Measurements from ENCODE around the gene SMCO3. TPM values are rescaled to one million over a fixed set of nuclear protein-coding genes. Genes with fewer than 3 reads are reported as not detected.

The SMCO3 gene
- polyA plus RNA-seq, 1 of the 3 experiments (the other 2 are of a cell fraction): 0.03 TPM

GRCh38 chr12:14779834-14780233 lies 34.1 kb downstream of the SMCO3 start:
- ChIA-PET POLR2A (no interaction called here), CTCF (interaction anchor here (1.1 kb wide), 1 partner anchor 10 kb away, joined by 3 read pairs; no protein-coding TSS in a partner anchor)
- Histone ChIP-seq H3K9ac (no peak overlapping the region), H3K79me2 (ENCODE audit: insufficient read depth) (peaks cover 18% of the 10 kb centered on the region), H3K27me3 (ENCODE audit: insufficient read depth) (no peaks in the 10 kb centered on the region), H3K9me2 (no peaks in the 10 kb centered on the region), H3K27ac (ENCODE audit: low read depth in 2 of 2, low read length in 1 of 2) (no peak overlapping the region), H3K4me3 (ENCODE audit: low read depth in 2 of 2, low read length in 1 of 2) (no peak overlapping the region), H3F3A (replicated peaks; ENCODE audit: insufficient read depth) (peaks cover 17% of the 10 kb centered on the region), H4K20me1 (ENCODE audit: insufficient read depth) (no peaks in the 10 kb centered on the region), H2AFZ (ENCODE audit: low read depth) (no peak overlapping the region), H3K4me2 (no peak overlapping the region), H3K4me1 (ENCODE audit: control insufficient read depth in 1 of 2, insufficient read depth in 2 of 2, low read depth in 1 of 2, low read length in 1 of 2) (no peaks in the 10 kb centered on the region; a peak in 2 of 4 replicates), H3K9me3 (no peaks in the 10 kb centered on the region), H3K36me3 (replicated peaks in 1 of 2; ENCODE audit: control insufficient read depth in 1 of 2, insufficient read depth in 2 of 2, low read length in 1 of 2) (peaks cover 7 to 8% of the 10 kb centered on the region in 2 experiments)
- TF ChIP-seq NFIC (IDR thresholded peaks at IDR 0.05; ENCODE audit: borderline replicate concordance) (no peak), POLR2AphosphoS5 (IDR thresholded peaks at IDR 0.05; ENCODE audit: low read depth, low read length) (no peak), RCOR1 (IDR thresholded peaks at IDR 0.05; ENCODE audit: low read length) (no peak), SIN3A (IDR thresholded peaks at IDR 0.05; ENCODE audit: borderline replicate concordance, low read depth, low read length) (no peak), USF1 (IDR thresholded peaks at IDR 0.05; ENCODE audit: borderline replicate concordance, low read depth) (no peak), RXRA (IDR thresholded peaks at IDR 0.05; ENCODE audit: borderline replicate concordance, low read depth) (no peak), CHD2 (IDR thresholded peaks at IDR 0.05; ENCODE audit: low read length, partially characterized antibody) (no peak), RFX5 (IDR thresholded peaks at IDR 0.05; ENCODE audit: low read length) (no peak), FOXM1 (IDR thresholded peaks at IDR 0.05; ENCODE audit: low read depth) (no peak), RAD21 (IDR thresholded peaks at IDR 0.05; ENCODE audit: low read length) (no peak), CTCF (IDR thresholded peaks at IDR 0.05) (no peak), SMC3 (IDR thresholded peaks at IDR 0.05; ENCODE audit: low read depth, low read length) (no peak), GATA2 (CRISPR knock-in tag; IDR thresholded peaks at IDR 0.05) (no peak), JUND (IDR thresholded peaks at IDR 0.05) (no peak)
- WGBS (ENCODE audit: low lambda C conversion rate): 100% methylated on average over 2 of the region's 2 CpGs
- DNase-seq: no peak

GRCh38 chr12:14777271-14777670 lies 36.7 kb downstream of the SMCO3 start:
- Histone ChIP-seq H3K36me3 (replicated peaks in 1 of 2; ENCODE audit: control insufficient read depth in 1 of 2, insufficient read depth in 2 of 2, low read length in 1 of 2) (no peaks in the 10 kb centered on the region), H3K9ac (no peak overlapping the region), H3K27ac (ENCODE audit: low read depth in 2 of 2, low read length in 1 of 2) (no peak overlapping the region), H4K20me1 (ENCODE audit: insufficient read depth) (no peaks in the 10 kb centered on the region), H3F3A (replicated peaks; ENCODE audit: insufficient read depth) (peaks cover 17% of the 10 kb centered on the region), H3K27me3 (ENCODE audit: insufficient read depth) (no peaks in the 10 kb centered on the region), H3K9me3 (no peaks in the 10 kb centered on the region), H3K79me2 (ENCODE audit: insufficient read depth) (peaks cover 26% of the 10 kb centered on the region), H3K9me2 (no peaks in the 10 kb centered on the region), H3K4me1 (ENCODE audit: control insufficient read depth in 1 of 2, insufficient read depth in 2 of 2, low read depth in 1 of 2, low read length in 1 of 2) (no peaks in the 10 kb centered on the region; a peak in 2 of 4 replicates), H2AFZ (ENCODE audit: low read depth) (no peak overlapping the region), H3K4me3 (ENCODE audit: low read depth in 2 of 2, low read length in 1 of 2) (no peak overlapping the region), H3K4me2 (no peak overlapping the region)
- ChIA-PET POLR2A (no interaction called here), CTCF (interaction anchor here (1.2 kb wide), 1 partner anchor 25 kb away, joined by 3 read pairs; no protein-coding TSS in a partner anchor)
- 44% methylated on average over 3 of the region's 3 CpGs for WGBS (ENCODE audit: low lambda C conversion rate)
- no peak for DNase-seq
- TF ChIP-seq TAF1 (IDR thresholded peaks at IDR 0.05; ENCODE audit: borderline replicate concordance, low read depth, low read length) (no peak), ZBTB33 (IDR thresholded peaks at IDR 0.05; ENCODE audit: borderline replicate concordance, low read depth) (no peak), SIN3A (IDR thresholded peaks at IDR 0.05; ENCODE audit: borderline replicate concordance, low read depth, low read length) (no peak), MXI1 (IDR thresholded peaks at IDR 0.05; ENCODE audit: low read depth, low read length) (no peak), EP300 (IDR thresholded peaks at IDR 0.05; ENCODE audit: borderline replicate concordance in 1 of 2, low read depth in 1 of 2, low read length in 1 of 2) (no peak), GABPA (IDR thresholded peaks at IDR 0.05; ENCODE audit: low read depth) (no peak), TEAD4 (IDR thresholded peaks at IDR 0.05; ENCODE audit: borderline replicate concordance, insufficient read depth) (no peak), REST (IDR thresholded peaks at IDR 0.05; ENCODE audit: low read depth, low read length) (no peak), GATA2 (CRISPR knock-in tag; IDR thresholded peaks at IDR 0.05) (no peak), CHD2 (IDR thresholded peaks at IDR 0.05; ENCODE audit: low read length, partially characterized antibody) (no peak), NFIC (IDR thresholded peaks at IDR 0.05; ENCODE audit: borderline replicate concordance) (no peak)

Measured in SK-N-SH (cell line).